SU-DHL-6 (cell line): ENCODE data around the gene CAMP.

Experiments used
- EZH2phosphoT487 ChIP-seq: fragments of 200-600 bp; sonication (generic), shearing (Covaris generic); conservative IDR thresholded peaks from 2 replicates; pipeline ENCODE4 v1.6.1; 2018; ENCODE audit warnings: mild to moderate bottlenecking, antibody characterized with exemption, low read length, moderate library complexity, mixed read lengths
- TF ChIP-seq, protein P1 (sequence below): fragments of 200-600 bp; sonication (generic); IDR thresholded peaks from one replicate; pipeline ENCODE4 v1.5.1; 2017; ENCODE audit warnings: antibody characterized with exemption, mild to moderate bottlenecking, low read length, moderate library complexity; ENCODE audit not compliant: insufficient read depth, poor library complexity, severe bottlenecking

DNA sequence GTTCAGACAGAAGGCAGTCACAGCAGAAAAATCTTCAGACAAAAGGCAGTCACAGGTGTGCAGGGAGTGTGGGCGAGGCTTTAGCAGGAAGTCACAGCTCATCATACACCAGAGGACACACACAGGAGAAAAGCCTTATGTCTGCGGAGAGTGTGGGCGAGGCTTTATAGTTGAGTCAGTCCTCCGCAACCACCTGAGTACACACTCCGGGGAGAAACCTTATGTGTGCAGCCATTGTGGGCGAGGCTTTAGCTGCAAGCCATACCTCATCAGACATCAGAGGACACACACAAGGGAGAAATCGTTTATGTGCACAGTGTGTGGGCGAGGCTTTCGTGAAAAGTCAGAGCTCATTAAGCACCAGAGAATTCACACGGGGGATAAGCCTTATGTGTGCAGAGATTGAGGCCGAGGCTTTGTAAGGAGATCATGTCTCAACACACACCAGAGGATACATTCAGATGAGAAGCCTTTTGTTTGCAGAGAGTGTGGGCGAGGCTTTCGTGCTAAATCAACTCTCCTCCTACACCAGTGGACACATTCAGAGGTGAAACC, 45.2 kb downstream of the CAMP start:
- TF ChIP-seq, protein P1, sequence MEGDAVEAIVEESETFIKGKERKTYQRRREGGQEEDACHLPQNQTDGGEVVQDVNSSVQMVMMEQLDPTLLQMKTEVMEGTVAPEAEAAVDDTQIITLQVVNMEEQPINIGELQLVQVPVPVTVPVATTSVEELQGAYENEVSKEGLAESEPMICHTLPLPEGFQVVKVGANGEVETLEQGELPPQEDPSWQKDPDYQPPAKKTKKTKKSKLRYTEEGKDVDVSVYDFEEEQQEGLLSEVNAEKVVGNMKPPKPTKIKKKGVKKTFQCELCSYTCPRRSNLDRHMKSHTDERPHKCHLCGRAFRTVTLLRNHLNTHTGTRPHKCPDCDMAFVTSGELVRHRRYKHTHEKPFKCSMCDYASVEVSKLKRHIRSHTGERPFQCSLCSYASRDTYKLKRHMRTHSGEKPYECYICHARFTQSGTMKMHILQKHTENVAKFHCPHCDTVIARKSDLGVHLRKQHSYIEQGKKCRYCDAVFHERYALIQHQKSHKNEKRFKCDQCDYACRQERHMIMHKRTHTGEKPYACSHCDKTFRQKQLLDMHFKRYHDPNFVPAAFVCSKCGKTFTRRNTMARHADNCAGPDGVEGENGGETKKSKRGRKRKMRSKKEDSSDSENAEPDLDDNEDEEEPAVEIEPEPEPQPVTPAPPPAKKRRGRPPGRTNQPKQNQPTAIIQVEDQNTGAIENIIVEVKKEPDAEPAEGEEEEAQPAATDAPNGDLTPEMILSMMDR, result no peak
- no peak for TF ChIP-seq EZH2phosphoT487
